Fibroblast of the aortic adventitia (primary cell): ENCODE data around the gene MICU1. TPM values are rescaled to one million over a fixed set of nuclear protein-coding genes. Genes with fewer than 3 reads are reported as not detected.

Experiments used
- DNase-seq: peaks from one replicate; pipeline ENCODE4 v3.0.0-alpha.2; 2010; ENCODE audit warnings: low read depth
- H3K4me3 ChIP-seq: 2 replicates; pipeline ENCODE4 v1.5.1; 2011; ENCODE audit warnings: low read depth, mild to moderate bottlenecking, control low read depth, low read length, moderate library complexity
- total RNA-seq: library from RNA; depleted of rRNA; stranded (reverse); fragments of >200 nt; gene quantifications from 2 replicates; pipeline ENCODE4 v1.2.3, GENCODE V29; 2012; ENCODE audit warnings: low replicate concordance
- TF ChIP-seq, protein P1 (sequence below): IDR thresholded peaks from 2 replicates; pipeline ENCODE4 v1.5.1; 2011; ENCODE audit warnings: mild to moderate bottlenecking, low read length, control low read depth, inconsistent platforms; ENCODE audit not compliant: insufficient read depth

The MICU1 gene
- total RNA-seq, 1 donor, result 58.3 TPM

GRCh38 chr10:72625276-72625607 is 637 bp downstream of the MICU1 start:
- no peak for DNase-seq
- peak overlapping the region; percentile 98 for H3K4me3 ChIP-seq
- TF ChIP-seq, protein P1, sequence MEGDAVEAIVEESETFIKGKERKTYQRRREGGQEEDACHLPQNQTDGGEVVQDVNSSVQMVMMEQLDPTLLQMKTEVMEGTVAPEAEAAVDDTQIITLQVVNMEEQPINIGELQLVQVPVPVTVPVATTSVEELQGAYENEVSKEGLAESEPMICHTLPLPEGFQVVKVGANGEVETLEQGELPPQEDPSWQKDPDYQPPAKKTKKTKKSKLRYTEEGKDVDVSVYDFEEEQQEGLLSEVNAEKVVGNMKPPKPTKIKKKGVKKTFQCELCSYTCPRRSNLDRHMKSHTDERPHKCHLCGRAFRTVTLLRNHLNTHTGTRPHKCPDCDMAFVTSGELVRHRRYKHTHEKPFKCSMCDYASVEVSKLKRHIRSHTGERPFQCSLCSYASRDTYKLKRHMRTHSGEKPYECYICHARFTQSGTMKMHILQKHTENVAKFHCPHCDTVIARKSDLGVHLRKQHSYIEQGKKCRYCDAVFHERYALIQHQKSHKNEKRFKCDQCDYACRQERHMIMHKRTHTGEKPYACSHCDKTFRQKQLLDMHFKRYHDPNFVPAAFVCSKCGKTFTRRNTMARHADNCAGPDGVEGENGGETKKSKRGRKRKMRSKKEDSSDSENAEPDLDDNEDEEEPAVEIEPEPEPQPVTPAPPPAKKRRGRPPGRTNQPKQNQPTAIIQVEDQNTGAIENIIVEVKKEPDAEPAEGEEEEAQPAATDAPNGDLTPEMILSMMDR, result no peak

GRCh38 chr10:72622271-72622670 is 3.6 kb downstream of the MICU1 start:
- TF ChIP-seq, protein P1, result no peak
- no peak for DNase-seq
- H3K4me3 ChIP-seq, result no peak overlapping the region

- no peak overlapping the region for H3K4me3 ChIP-seq
- DNase-seq, result peak; percentile 41
- TF ChIP-seq, protein P1, result no peak
Observed at GRCh38 chr10:72616716-72617115, 9.2 kb downstream of the MICU1 start.

GRCh38 chr10:72615970-72616369 is 9.9 kb downstream of the MICU1 start:
- TF ChIP-seq, protein P1, result no peak
- peak; percentile 15 for DNase-seq
- H3K4me3 ChIP-seq, result no peak overlapping the region

DNA sequence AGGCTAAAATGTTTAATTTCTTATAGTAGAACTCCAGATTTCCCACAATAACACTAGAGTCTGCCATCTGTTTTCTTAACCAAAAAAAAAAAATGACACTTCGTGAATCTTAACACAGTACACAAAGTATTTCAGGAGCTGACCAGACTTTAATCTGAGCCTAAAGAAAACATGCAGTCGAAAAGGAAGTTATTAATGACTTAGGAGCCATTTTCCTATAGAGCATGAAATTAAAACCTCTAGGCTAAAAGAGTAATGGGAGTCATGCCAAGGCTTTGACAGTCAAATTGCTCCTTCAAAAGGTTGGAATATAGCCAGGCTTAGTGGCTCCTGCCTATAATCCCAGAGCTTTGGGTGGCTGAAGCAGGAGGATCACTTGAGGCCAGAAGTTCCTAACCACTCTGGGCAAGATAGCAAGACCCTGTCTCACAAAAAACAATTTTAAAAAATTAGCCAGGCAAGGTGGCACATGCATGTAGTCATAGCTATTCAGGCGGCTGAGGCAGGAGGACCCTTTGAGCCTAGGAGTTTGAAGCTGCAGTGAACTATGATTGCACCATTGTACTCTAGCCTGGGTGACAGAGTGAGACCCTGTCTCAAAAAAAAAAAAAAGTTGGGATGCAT is 13.6 kb downstream of the MICU1 start:
- TF ChIP-seq, protein P1, result no peak
- peak; percentile 27 for DNase-seq
- H3K4me3 ChIP-seq, result no peak overlapping the region

DNA sequence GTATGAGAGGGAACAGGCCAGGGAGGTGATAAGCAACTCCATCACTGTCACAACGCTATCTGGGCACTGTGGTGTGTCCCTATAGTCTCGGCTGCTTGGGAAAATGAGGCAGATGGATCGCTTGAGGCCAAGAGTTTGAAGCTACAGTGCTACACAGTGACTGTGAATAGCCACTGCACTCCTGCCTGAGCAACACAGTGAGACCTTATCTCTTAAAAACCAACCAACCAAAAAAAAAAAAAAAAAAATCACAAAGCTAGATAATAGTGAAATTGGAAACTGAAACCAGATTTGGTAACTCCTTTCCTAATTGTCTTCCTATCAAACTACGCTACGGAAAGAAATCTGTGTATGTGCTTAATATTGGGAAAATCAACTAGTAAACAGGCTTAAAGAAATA is 14.1 kb downstream of the MICU1 start:
- peak; percentile 50 for DNase-seq
- peak overlapping the region; percentile 23 for H3K4me3 ChIP-seq

More for the DNA sequence above, 14.1 kb downstream of the MICU1 start:
- TF ChIP-seq, protein P1, result no peak
